HG02840 (cell line): ENCODE measurements around the gene MAFB.

Experiments used
- ATAC-seq: cut with Tn5 transposase; IDR thresholded peaks from one replicate; pipeline ENCODE4 v1.9.1; 2021; ENCODE audit warnings: mild to moderate bottlenecking, moderate library complexity, moderate number of reproducible peaks; ENCODE audit not compliant: unreplicated experiment, low FRiP score

The MAFB gene

DNA sequence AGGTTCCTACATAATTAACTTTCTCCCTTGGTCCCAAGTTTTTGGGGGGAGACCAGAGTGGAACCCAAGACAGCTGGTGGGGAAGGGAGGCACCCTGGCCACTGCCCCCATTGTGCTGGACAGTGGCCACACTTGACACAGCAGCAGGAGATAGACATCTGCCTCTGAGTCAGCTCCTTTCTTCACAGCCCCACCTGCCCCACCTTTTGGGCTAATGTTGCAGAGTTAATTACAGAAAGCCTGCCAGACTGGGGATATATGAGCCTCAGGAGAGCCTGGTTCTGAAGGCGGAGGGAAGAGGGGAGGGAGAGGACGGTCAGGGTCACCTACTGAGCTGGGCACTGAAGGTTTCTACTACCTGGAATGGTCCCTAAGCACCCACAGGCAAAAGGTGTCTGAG, 50.6 kb downstream of the MAFB start:
- no peak for ATAC-seq

- no peak for ATAC-seq
Measured at GRCh38 chr20:40637176-40637575, 51.9 kb downstream of the MAFB start.

DNA sequence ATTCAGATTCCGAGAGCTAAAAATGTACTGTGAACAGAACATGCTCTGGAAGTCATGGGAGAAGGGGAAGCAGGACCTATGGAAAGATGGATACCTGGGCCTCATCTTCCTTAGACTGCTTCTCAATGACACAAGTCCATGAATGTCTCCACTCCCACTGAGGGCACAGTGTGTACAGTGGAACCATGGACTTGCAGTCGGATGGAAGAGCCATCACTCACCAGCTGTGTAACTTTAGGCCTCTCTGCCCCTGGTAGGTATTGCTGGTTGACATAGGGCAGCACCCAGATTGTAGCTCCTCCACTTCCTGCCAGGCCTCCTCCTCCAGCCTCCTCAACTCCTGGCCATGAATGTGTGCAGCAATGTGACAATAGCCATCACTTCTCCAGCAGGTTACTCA, 52.5 kb downstream of the MAFB start:
- ATAC-seq, result no peak

DNA sequence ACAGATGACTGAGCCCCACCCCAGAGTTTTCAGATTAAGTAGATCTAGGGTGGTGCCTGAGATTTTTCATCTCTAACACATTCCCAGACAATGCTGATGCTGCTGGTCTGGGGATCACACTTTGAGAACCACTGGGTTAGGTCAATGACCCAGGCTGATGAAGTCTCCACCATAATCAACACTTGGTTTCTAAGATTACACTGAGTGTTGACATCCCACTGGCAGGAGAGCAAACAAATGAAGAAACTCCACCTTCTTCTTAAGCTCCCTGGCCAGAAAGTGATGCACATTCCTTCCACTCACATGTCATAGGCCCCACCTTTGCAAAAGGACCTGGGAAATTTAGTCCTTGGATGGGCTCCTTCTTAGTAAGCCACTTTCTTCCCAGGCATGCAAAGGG, 53.1 kb downstream of the MAFB start:
- ATAC-seq, result no peak
